ENCODE measurements around the gene NT5C1B. TPM values are rescaled to one million over a fixed set of nuclear protein-coding genes. Genes with fewer than 3 reads are reported as not detected.

Gene NT5C1B
- polyA plus RNA-seq, 1 experiment = not detected

GRCh38 chr2:18527822-18528221 is 61.5 kb downstream of the NT5C1B start:
- POLR2A ChIA-PET = no interaction called here
- CTCF ChIA-PET = interaction anchor here (2.0 to 2.2 kb wide), 2 partner anchors 7 to 19 kb away, joined by 6 to 11 read pairs; no protein-coding TSS in a partner anchor
- no peaks in the 10 kb centered on the region for H3K27me3 ChIP-seq (ENCODE audit: control insufficient read depth, insufficient read depth, low read length)
- no peak overlapping the region for H3K27ac ChIP-seq (ENCODE audit: low read depth, low read length)
- no peaks in the 10 kb centered on the region for H3K9me3 ChIP-seq (ENCODE audit: control insufficient read depth, insufficient read depth, low read length)
- no peak overlapping the region for H3K4me3 ChIP-seq (ENCODE audit: low read depth, low read length)
- DNase-seq (ENCODE audit: low read depth, low spot score) = no peak
- no peak for TF ChIP-seq CTCF (IDR thresholded peaks at IDR 0.05; ENCODE audit: low read depth, low read length)

- H3K27ac ChIP-seq (ENCODE audit: low read depth, low read length) = no peak overlapping the region
- TF ChIP-seq CTCF (IDR thresholded peaks at IDR 0.05; ENCODE audit: low read depth, low read length) = no peak
- no peak overlapping the region for H3K4me3 ChIP-seq (ENCODE audit: low read depth, low read length)
- no peaks in the 10 kb centered on the region for H3K27me3 ChIP-seq (ENCODE audit: control insufficient read depth, insufficient read depth, low read length)
- no peak for DNase-seq (ENCODE audit: low read depth, low spot score)
- no peaks in the 10 kb centered on the region for H3K9me3 ChIP-seq (ENCODE audit: control insufficient read depth, insufficient read depth, low read length)
- CTCF ChIA-PET = interaction anchor here (1.7 to 2.0 kb wide), 2 partner anchors 11 to 19 kb away, joined by 3 to 6 read pairs; no protein-coding TSS in a partner anchor
- POLR2A ChIA-PET = interaction anchor here (0.5 kb wide), 1 partner anchor 977 kb away, joined by 7 read pairs; no protein-coding TSS in a partner anchor
Observed at GRCh38 chr2:18527326-18527725, 62.0 kb downstream of the NT5C1B start.

- POLR2A ChIA-PET = no interaction called here
- no peak for TF ChIP-seq CTCF (IDR thresholded peaks at IDR 0.05; ENCODE audit: low read depth, low read length)
- H3K27me3 ChIP-seq (ENCODE audit: control insufficient read depth, insufficient read depth, low read length) = no peaks in the 10 kb centered on the region
- no peak overlapping the region for H3K27ac ChIP-seq (ENCODE audit: low read depth, low read length)
- CTCF ChIA-PET = interaction anchor here (1.7 kb wide), 1 partner anchor 10 kb away, joined by 3 read pairs; no protein-coding TSS in a partner anchor
- DNase-seq (ENCODE audit: low read depth, low spot score) = no peak
- no peaks in the 10 kb centered on the region for H3K9me3 ChIP-seq (ENCODE audit: control insufficient read depth, insufficient read depth, low read length)
- no peak overlapping the region for H3K4me3 ChIP-seq (ENCODE audit: low read depth, low read length)
Observed at GRCh38 chr2:18526429-18526828, 62.9 kb downstream of the NT5C1B start.

- CTCF ChIA-PET = interaction anchor here (1.7 kb wide), 1 partner anchor 9 kb away, joined by 3 read pairs; no protein-coding TSS in a partner anchor
- no peak overlapping the region for H3K4me3 ChIP-seq (ENCODE audit: low read depth, low read length)
- DNase-seq (ENCODE audit: low read depth, low spot score) = no peak
- no peaks in the 10 kb centered on the region for H3K9me3 ChIP-seq (ENCODE audit: control insufficient read depth, insufficient read depth, low read length)
- H3K27ac ChIP-seq (ENCODE audit: low read depth, low read length) = no peak overlapping the region
- no peaks in the 10 kb centered on the region for H3K27me3 ChIP-seq (ENCODE audit: control insufficient read depth, insufficient read depth, low read length)
- TF ChIP-seq CTCF (IDR thresholded peaks at IDR 0.05; ENCODE audit: low read depth, low read length) = no peak
- POLR2A ChIA-PET = no interaction called here
Observed at GRCh38 chr2:18525852-18526251, 63.5 kb downstream of the NT5C1B start.

GRCh38 chr2:18525236-18525635 is 64.1 kb downstream of the NT5C1B start:
- POLR2A ChIA-PET = no interaction called here
- DNase-seq (ENCODE audit: low read depth, low spot score) = no peak

More at GRCh38 chr2:18525236-18525635, 64.1 kb downstream of the NT5C1B start:
- CTCF ChIA-PET = no interaction called here
- Histone ChIP-seq H3K27me3 (ENCODE audit: control insufficient read depth, insufficient read depth, low read length) (no peaks in the 10 kb centered on the region), H3K9me3 (ENCODE audit: control insufficient read depth, insufficient read depth, low read length) (no peaks in the 10 kb centered on the region), H3K4me3 (ENCODE audit: low read depth, low read length) (no peak overlapping the region), H3K27ac (ENCODE audit: low read depth, low read length) (no peak overlapping the region)
- TF ChIP-seq CTCF (IDR thresholded peaks at IDR 0.05; ENCODE audit: low read depth, low read length) = no peak
